Measurements from ENCODE around the gene GYS2.

Gene GYS2

DNA sequence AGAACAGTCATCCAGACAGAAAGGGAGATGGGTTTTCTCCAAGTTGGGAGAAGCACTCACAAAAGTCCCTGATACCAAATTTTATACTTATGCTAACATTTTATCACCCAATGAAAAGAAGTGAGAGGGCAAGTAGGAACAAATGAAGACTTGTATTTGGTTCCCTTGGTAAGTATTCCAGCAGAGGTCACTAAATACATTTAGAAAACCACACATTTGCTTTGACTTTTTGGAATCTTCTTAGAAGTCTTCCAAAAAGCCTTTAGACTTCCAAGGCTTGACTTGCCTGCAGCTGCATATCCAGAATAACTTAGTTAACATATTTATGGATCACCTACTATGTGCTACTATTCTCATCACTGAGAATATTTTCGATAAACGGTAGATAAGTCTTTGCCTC is 3.1 kb upstream of the GYS2 start:
- Histone ChIP-seq H3K27ac (ENCODE audit: poor library complexity, severe bottlenecking) (no peak overlapping the region), H3K4me3 (ENCODE audit: severe bottlenecking) (no peak overlapping the region), H3K27me3 (ENCODE audit: insufficient read depth, poor library complexity, severe bottlenecking) (no peaks in the 10 kb centered on the region), H3K36me3 (ENCODE audit: low read depth) (no peaks in the 10 kb centered on the region), H3K9me3 (ENCODE audit: severe bottlenecking) (no peaks in the 10 kb centered on the region), H3K4me1 (ENCODE audit: insufficient read depth, poor library complexity, severe bottlenecking) (no peaks in the 10 kb centered on the region)
- TF ChIP-seq, protein P1, sequence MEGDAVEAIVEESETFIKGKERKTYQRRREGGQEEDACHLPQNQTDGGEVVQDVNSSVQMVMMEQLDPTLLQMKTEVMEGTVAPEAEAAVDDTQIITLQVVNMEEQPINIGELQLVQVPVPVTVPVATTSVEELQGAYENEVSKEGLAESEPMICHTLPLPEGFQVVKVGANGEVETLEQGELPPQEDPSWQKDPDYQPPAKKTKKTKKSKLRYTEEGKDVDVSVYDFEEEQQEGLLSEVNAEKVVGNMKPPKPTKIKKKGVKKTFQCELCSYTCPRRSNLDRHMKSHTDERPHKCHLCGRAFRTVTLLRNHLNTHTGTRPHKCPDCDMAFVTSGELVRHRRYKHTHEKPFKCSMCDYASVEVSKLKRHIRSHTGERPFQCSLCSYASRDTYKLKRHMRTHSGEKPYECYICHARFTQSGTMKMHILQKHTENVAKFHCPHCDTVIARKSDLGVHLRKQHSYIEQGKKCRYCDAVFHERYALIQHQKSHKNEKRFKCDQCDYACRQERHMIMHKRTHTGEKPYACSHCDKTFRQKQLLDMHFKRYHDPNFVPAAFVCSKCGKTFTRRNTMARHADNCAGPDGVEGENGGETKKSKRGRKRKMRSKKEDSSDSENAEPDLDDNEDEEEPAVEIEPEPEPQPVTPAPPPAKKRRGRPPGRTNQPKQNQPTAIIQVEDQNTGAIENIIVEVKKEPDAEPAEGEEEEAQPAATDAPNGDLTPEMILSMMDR (IDR thresholded peaks at IDR 0.05; ENCODE audit: poor library complexity, severe bottlenecking): peak; percentile 28
- ATAC-seq (ENCODE audit: low read depth): no peak
- no peak for DNase-seq (ENCODE audit: low spot score)

DNA sequence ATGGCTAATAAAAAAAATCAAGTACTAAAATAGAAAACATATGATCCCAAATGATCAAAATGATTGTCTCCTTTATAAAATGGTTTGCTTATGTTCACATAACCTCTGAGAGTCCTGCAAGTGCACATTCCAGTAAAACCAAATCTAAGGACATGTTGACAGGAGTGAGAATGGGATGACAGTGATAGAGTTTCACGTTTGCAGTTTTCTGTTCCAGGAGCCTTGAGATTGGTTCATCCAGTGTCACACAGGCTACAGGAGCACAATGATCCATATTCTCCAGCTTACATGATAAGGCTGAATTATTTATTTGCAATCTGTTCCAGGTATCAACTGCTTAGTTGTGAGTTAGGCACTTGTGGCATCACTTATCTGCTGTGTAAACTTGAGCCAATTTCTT is 1.5 kb upstream of the GYS2 start:
- TF ChIP-seq, protein P1 (IDR thresholded peaks at IDR 0.05; ENCODE audit: poor library complexity, severe bottlenecking): no peak
- DNase-seq (ENCODE audit: low spot score) (no peak), ATAC-seq (ENCODE audit: low read depth) (no peak)
- Histone ChIP-seq H3K4me1 (ENCODE audit: insufficient read depth, poor library complexity, severe bottlenecking) (no peaks in the 10 kb centered on the region), H3K4me3 (ENCODE audit: severe bottlenecking) (no peak overlapping the region), H3K36me3 (ENCODE audit: low read depth) (no peaks in the 10 kb centered on the region), H3K27me3 (ENCODE audit: insufficient read depth, poor library complexity, severe bottlenecking) (no peaks in the 10 kb centered on the region), H3K27ac (ENCODE audit: poor library complexity, severe bottlenecking) (no peak overlapping the region), H3K9me3 (ENCODE audit: severe bottlenecking) (no peaks in the 10 kb centered on the region)

DNA sequence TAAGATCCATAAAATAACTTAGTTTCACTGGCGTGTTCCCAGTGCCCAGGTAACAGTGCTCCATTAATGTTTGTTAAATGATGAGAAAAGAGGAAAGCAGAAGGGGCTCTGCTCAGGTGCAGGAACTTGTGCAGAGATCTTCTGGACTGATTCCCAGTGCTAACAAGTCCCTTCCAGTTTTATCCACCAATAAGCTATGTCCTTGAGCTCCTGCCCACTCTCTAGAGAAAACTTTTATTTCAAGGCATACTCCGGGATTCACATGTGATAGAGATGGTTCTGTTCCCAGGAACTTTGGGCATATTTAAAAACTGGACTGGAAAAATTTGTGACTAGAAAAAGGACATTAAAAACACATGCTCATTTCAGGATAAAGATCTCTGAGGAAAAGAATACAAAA is 1.9 kb downstream of the GYS2 start:
- Histone ChIP-seq H3K36me3 (ENCODE audit: low read depth) (no peaks in the 10 kb centered on the region), H3K9me3 (ENCODE audit: severe bottlenecking) (no peaks in the 10 kb centered on the region), H3K27ac (ENCODE audit: poor library complexity, severe bottlenecking) (no peak overlapping the region), H3K4me1 (ENCODE audit: insufficient read depth, poor library complexity, severe bottlenecking) (no peaks in the 10 kb centered on the region), H3K27me3 (ENCODE audit: insufficient read depth, poor library complexity, severe bottlenecking) (no peaks in the 10 kb centered on the region), H3K4me3 (ENCODE audit: severe bottlenecking) (no peak overlapping the region)
- TF ChIP-seq, protein P1 (IDR thresholded peaks at IDR 0.05; ENCODE audit: poor library complexity, severe bottlenecking): no peak
- no peak for ATAC-seq (ENCODE audit: low read depth)
- no peak for DNase-seq (ENCODE audit: low spot score)

DNA sequence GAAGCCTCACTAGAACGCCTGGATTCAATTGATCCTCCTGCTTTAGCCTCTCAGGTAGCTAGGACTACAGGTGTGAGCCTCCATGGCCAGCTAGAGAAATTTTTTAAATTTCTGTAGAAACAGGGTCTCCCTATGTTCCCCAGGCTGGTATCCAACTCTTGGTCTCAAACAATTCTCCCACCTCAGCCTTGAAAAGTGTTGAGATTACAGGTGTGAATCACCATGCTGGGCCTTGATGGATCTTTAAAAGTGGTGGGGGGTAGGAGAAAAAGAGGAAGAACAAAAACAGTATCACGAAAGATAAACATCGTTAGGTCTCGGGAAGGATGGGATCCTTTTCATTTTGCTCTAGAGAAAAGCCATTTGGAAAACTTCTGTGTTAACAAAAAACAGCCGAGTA is 4.5 kb downstream of the GYS2 start:
- DNase-seq (ENCODE audit: low spot score): no peak
- no peak for ATAC-seq (ENCODE audit: low read depth)

More for the DNA sequence above, 4.5 kb downstream of the GYS2 start:
- Histone ChIP-seq H3K27ac (ENCODE audit: poor library complexity, severe bottlenecking) (no peak overlapping the region), H3K27me3 (ENCODE audit: insufficient read depth, poor library complexity, severe bottlenecking) (no peaks in the 10 kb centered on the region), H3K4me3 (ENCODE audit: severe bottlenecking) (no peak overlapping the region), H3K36me3 (ENCODE audit: low read depth) (no peaks in the 10 kb centered on the region), H3K9me3 (ENCODE audit: severe bottlenecking) (no peaks in the 10 kb centered on the region), H3K4me1 (ENCODE audit: insufficient read depth, poor library complexity, severe bottlenecking) (no peaks in the 10 kb centered on the region)
- TF ChIP-seq, protein P1 (IDR thresholded peaks at IDR 0.05; ENCODE audit: poor library complexity, severe bottlenecking): no peak

Data from RWPE2 (cell line).